GM20000 (cell line): ENCODE results near the gene KLHL26.
"Not testable (repeated sequence)": the region's sequence is repeated elsewhere in the genome, so short reads cannot be mapped to it uniquely, and the experiment has no call there.

Experiments
- DNase-seq: peaks from one replicate; pipeline ENCODE4 v3.0.0; 2012; ENCODE audit warnings: low spot score
- TF ChIP-seq, protein P1 (sequence below): IDR thresholded peaks from 2 replicates; pipeline ENCODE4 v1.5.1; 2012; ENCODE audit warnings: mild to moderate bottlenecking, control low read depth; ENCODE audit errors: extremely low read depth, missing control alignments

Gene KLHL26

DNA sequence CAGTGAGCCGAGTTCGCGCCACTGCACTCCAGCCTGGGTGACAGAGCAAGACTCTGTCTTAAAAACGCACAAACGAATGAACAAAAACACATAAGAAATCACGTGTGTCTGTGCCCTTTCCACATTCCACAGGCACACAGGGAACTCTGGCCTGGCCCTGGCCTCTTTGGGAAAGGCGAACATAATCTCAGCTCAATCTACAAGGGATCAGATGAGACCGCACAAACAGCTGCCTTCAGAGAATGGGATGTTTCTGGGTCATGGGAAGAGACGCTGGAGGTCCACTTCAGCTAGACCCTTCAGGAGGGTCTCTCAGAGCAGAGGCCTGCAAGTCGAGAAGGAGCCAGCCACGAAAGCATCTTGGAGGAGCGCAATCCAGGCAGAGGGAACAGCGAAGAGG is 40.3 kb downstream of the KLHL26 start:
- TF ChIP-seq, protein P1, sequence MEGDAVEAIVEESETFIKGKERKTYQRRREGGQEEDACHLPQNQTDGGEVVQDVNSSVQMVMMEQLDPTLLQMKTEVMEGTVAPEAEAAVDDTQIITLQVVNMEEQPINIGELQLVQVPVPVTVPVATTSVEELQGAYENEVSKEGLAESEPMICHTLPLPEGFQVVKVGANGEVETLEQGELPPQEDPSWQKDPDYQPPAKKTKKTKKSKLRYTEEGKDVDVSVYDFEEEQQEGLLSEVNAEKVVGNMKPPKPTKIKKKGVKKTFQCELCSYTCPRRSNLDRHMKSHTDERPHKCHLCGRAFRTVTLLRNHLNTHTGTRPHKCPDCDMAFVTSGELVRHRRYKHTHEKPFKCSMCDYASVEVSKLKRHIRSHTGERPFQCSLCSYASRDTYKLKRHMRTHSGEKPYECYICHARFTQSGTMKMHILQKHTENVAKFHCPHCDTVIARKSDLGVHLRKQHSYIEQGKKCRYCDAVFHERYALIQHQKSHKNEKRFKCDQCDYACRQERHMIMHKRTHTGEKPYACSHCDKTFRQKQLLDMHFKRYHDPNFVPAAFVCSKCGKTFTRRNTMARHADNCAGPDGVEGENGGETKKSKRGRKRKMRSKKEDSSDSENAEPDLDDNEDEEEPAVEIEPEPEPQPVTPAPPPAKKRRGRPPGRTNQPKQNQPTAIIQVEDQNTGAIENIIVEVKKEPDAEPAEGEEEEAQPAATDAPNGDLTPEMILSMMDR: no peak
- no peak for DNase-seq

DNA sequence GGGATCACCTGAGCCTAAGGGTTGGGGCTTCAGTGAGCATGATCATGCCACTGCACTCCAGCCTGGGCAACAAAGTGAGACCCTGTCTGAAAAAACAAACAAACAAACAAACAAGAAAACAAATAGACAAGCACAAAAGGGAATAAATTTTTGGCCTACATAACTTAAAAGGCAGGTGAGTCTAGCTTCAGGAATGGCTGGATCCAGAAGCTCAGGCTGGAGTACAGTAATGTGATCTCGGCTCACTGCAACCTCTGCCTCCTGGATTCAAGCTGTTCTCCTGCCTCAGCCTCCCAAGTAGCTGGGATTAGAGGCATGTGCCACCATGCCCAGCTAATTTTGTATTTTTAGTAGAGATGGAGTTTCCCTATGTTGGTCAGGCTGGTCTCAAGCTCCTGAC is 43.3 kb downstream of the KLHL26 start:
- not testable (repeated sequence) for DNase-seq

DNA sequence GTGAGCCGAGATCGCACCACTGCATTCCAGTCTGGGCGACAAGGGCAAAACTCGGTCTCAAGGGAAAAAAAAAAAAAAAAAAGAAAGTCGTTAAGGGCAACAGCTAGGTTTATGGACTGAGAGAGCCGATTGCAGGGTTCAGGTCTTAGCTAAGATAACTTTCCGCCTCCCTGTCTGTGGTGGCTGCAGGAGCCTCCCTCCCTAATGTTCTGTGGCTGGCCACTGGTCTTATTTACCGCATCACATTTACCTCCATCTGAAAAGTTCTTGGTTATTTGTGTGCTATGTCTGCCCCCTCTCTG is 45.9 kb downstream of the KLHL26 start:
- DNase-seq: no peak
- TF ChIP-seq, protein P1: no peak

- TF ChIP-seq, protein P1: no peak
- DNase-seq: peak; percentile 99
These were observed 46.5 kb downstream of the KLHL26 start, which contains the start of gene CRTC1 for GRCh38 chr19:18683109-18683957. Gene CRTC1 (plus strand): TSS chr19:18683680. CDS start chr19:18683703, 23 bp downstream.

- TF ChIP-seq, protein P1: no peak
- DNase-seq: no peak
These were observed 47.3 kb downstream of the KLHL26 start for GRCh38 chr19:18683958-18684641.

DNA sequence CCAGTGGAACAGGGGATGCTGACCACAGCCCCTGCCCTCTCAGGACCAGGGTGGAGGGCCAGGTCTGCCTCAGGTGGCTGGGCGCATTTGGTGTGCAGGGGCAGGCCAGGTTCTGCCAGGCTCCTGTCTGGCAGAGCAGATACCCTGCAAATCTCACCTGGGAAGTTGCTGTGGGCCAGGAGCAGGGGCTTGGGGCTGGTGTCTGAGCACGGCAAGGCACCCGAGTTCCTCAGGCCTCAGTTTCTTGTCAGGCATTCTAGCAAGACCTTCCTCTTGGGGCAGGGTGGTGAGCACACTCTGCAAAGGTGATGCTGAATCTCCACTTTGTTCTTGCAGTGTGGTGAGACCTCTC is 47.8 kb downstream of the KLHL26 start:
- TF ChIP-seq, protein P1: no peak
- DNase-seq: no peak

DNA sequence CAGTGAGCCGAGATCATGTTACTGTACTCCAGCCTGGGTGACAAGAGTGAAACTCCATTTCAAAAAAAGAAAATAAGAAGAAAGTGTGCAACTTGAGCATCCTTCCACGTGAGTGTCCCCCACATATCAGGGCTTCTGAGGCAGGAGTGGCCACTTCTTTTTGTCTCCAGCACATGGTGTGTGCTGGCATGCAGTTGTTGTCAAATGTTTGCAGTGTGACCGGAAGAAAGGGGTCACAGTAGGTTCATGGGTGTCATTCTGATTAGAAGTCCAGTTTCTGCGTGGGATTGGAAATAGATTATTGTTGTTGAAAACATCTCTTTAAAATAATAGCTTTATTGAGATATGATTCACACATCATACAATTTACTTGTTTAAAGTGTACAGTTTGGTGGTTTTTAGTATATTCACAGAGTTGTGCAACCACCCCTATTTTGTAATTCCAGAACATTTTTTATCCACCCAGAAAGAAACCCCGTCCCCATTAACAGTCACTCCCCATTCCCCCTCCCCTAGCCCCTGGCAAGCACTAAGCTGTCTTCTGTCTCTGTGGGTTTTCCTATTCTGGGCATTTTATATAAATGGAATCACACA is 48.9 kb downstream of the KLHL26 start:
- DNase-seq: no peak
- TF ChIP-seq, protein P1: no peak
